Measurements from ENCODE around the gene FBLIM1.

GRCh38 chr1:15799928-15800835 lies 41.6 kb downstream of the FBLIM1 start:
- TF ChIP-seq POLR2A (IDR thresholded peaks at IDR 0.05), result no peak
- TF ChIP-seq CTCF (IDR thresholded peaks at IDR 0.05), result no peak

All from testis (tissue), 2 donors.